ENCODE measurements around the gene PTDSS2.

Gene PTDSS2

GRCh38 chr11:414318-414857 lies 35.7 kb upstream of the PTDSS2 start:
- Histone ChIP-seq H3K79me1 (replicated peaks; ENCODE audit: low read length, poor library complexity, severe bottlenecking) (no peaks in the 10 kb centered on the region), H3K4me1 (ENCODE audit: control insufficient read depth, insufficient read depth, low read depth, low read length) (peaks cover 61% of the 10 kb centered on the region), H3K27me3 (ENCODE audit: control insufficient read depth in 1 of 2, insufficient read depth in 1 of 2, low read length in 2 of 2) (peaks cover 0 to 44% of the 10 kb centered on the region in 2 experiments), H3K9me3 (ENCODE audit: control insufficient read depth, low read length) (no peaks in the 10 kb centered on the region), H2BK12ac (ENCODE audit: low read length in 2 of 2) (peak overlapping the region; percentile 20 to 93), H2BK5ac (ENCODE audit: low read depth, low read length, poor library complexity, severe bottlenecking) (no peak overlapping the region), H2AK5ac (ENCODE audit: low read length, severe bottlenecking) (no peak overlapping the region), H3K27ac (ENCODE audit: low read length, poor library complexity, severe bottlenecking) (no peak overlapping the region), H3K9ac (ENCODE audit: low read length) (no peak overlapping the region), H3K4me3 (ENCODE audit: insufficient read depth in 1 of 2, low read depth in 1 of 2, low read length in 2 of 2) (no peak overlapping the region), H4K91ac (ENCODE audit: low read length) (peak overlapping the region; percentile 94), H2BK120ac (ENCODE audit: low read depth, low read length) (no peak overlapping the region), H3K36me3 (ENCODE audit: control insufficient read depth in 1 of 2, insufficient read depth in 2 of 2, low read depth in 1 of 2, low read length in 2 of 2) (no peaks in the 10 kb centered on the region), H2AFZ (ENCODE audit: low read depth, low read length) (no peak overlapping the region), H4K8ac (ENCODE audit: low read length) (peak overlapping the region; percentile 85), H3K23ac (ENCODE audit: low read length in 2 of 2) (no peak overlapping the region), H3K18ac (ENCODE audit: low read depth in 1 of 2, low read length in 2 of 2) (peak overlapping the region; percentile 56 to 92), H3K4ac (ENCODE audit: low read depth in 1 of 2, low read length in 2 of 2) (peak overlapping the region in 1 of 2 experiments; percentile 47), H3K14ac (ENCODE audit: low read length in 2 of 2) (peak overlapping the region in 1 of 2 experiments; percentile 93), H3K4me2 (ENCODE audit: low read length, poor library complexity, severe bottlenecking) (no peak overlapping the region), H2BK15ac (ENCODE audit: low read depth, poor library complexity, severe bottlenecking) (peak overlapping the region; percentile 71)
- no peak for DNase-seq
- 77% methylated on average over 9 of the region's 9 CpGs for WGBS

GRCh38 chr11:415640-416041 lies 34.4 kb upstream of the PTDSS2 start:
- Histone ChIP-seq H3K14ac (ENCODE audit: low read length in 2 of 2) (peak overlapping the region in 1 of 2 experiments; percentile 90), H3K79me1 (replicated peaks; ENCODE audit: low read length, poor library complexity, severe bottlenecking) (no peaks in the 10 kb centered on the region), H3K4me1 (ENCODE audit: control insufficient read depth, insufficient read depth, low read depth, low read length) (peaks cover 49% of the 10 kb centered on the region), H3K27me3 (ENCODE audit: control insufficient read depth in 1 of 2, insufficient read depth in 1 of 2, low read length in 2 of 2) (peaks cover 0 to 52% of the 10 kb centered on the region in 2 experiments), H3K23ac (ENCODE audit: low read length in 2 of 2) (no peak overlapping the region), H2AFZ (ENCODE audit: low read depth, low read length) (no peak overlapping the region), H4K8ac (ENCODE audit: low read length) (peak overlapping the region; percentile 50), H3K4me2 (ENCODE audit: low read length, poor library complexity, severe bottlenecking) (no peak overlapping the region), H2BK5ac (ENCODE audit: low read depth, low read length, poor library complexity, severe bottlenecking) (no peak overlapping the region), H2BK12ac (ENCODE audit: low read length in 2 of 2) (peak overlapping the region; percentile 81 to 89), H3K18ac (ENCODE audit: low read depth in 1 of 2, low read length in 2 of 2) (peak overlapping the region; percentile 79 to 88), H3K27ac (ENCODE audit: low read length, poor library complexity, severe bottlenecking) (no peak overlapping the region), H3K4me3 (ENCODE audit: insufficient read depth in 1 of 2, low read depth in 1 of 2, low read length in 2 of 2) (no peak overlapping the region), H3K36me3 (ENCODE audit: control insufficient read depth in 1 of 2, insufficient read depth in 2 of 2, low read depth in 1 of 2, low read length in 2 of 2) (peaks cover 0 to 2% of the 10 kb centered on the region in 2 experiments), H3K9me3 (ENCODE audit: control insufficient read depth, low read length) (no peaks in the 10 kb centered on the region), H4K91ac (ENCODE audit: low read length) (peak overlapping the region; percentile 89), H2BK120ac (ENCODE audit: low read depth, low read length) (peak overlapping the region; percentile 71), H2AK5ac (ENCODE audit: low read length, severe bottlenecking) (peak overlapping the region; percentile 6), H3K4ac (ENCODE audit: low read depth in 1 of 2, low read length in 2 of 2) (peak overlapping the region; percentile 0 to 42), H2BK15ac (ENCODE audit: low read depth, poor library complexity, severe bottlenecking) (peak overlapping the region; percentile 86), H3K9ac (ENCODE audit: low read length) (no peak overlapping the region)
- 88% methylated on average over 5 of the region's 5 CpGs for WGBS
- DNase-seq = no peak

GRCh38 chr11:416051-416756 lies 33.9 kb upstream of the PTDSS2 start:
- 29% methylated on average over 45 of the region's 45 CpGs for WGBS
- Histone ChIP-seq H2BK120ac (ENCODE audit: low read depth, low read length) (peak overlapping the region; percentile 83), H2BK12ac (ENCODE audit: low read length in 2 of 2) (peak overlapping the region; percentile 81 to 89)

More at GRCh38 chr11:416051-416756, 33.9 kb upstream of the PTDSS2 start:
- Histone ChIP-seq H2BK5ac (ENCODE audit: low read depth, low read length, poor library complexity, severe bottlenecking) (no peak overlapping the region), H2AFZ (ENCODE audit: low read depth, low read length) (peak overlapping the region; percentile 56), H3K27me3 (ENCODE audit: control insufficient read depth in 1 of 2, insufficient read depth in 1 of 2, low read length in 2 of 2) (peaks cover 0 to 52% of the 10 kb centered on the region in 2 experiments), H3K4me1 (ENCODE audit: control insufficient read depth, insufficient read depth, low read depth, low read length) (peaks cover 49% of the 10 kb centered on the region), H3K9ac (ENCODE audit: low read length) (no peak overlapping the region), H3K18ac (ENCODE audit: low read depth in 1 of 2, low read length in 2 of 2) (peak overlapping the region; percentile 88 to 98), H3K14ac (ENCODE audit: low read length in 2 of 2) (peak overlapping the region in 1 of 2 experiments; percentile 85), H2BK15ac (ENCODE audit: low read depth, poor library complexity, severe bottlenecking) (peak overlapping the region; percentile 89), H2AK5ac (ENCODE audit: low read length, severe bottlenecking) (peak overlapping the region; percentile 6), H3K23ac (ENCODE audit: low read length in 2 of 2) (no peak overlapping the region), H3K4me2 (ENCODE audit: low read length, poor library complexity, severe bottlenecking) (peak overlapping the region; percentile 95), H3K4me3 (ENCODE audit: insufficient read depth in 1 of 2, low read depth in 1 of 2, low read length in 2 of 2) (peak overlapping the region; percentile 54 to 59), H4K8ac (ENCODE audit: low read length) (peak overlapping the region; percentile 96), H4K91ac (ENCODE audit: low read length) (peak overlapping the region; percentile 89), H3K4ac (ENCODE audit: low read depth in 1 of 2, low read length in 2 of 2) (peak overlapping the region; percentile 42 to 81), H3K27ac (ENCODE audit: low read length, poor library complexity, severe bottlenecking) (no peak overlapping the region), H3K36me3 (ENCODE audit: control insufficient read depth in 1 of 2, insufficient read depth in 2 of 2, low read depth in 1 of 2, low read length in 2 of 2) (peaks cover 0 to 2% of the 10 kb centered on the region in 2 experiments), H3K79me1 (replicated peaks; ENCODE audit: low read length, poor library complexity, severe bottlenecking) (no peaks in the 10 kb centered on the region), H3K9me3 (ENCODE audit: control insufficient read depth, low read length) (no peaks in the 10 kb centered on the region)
- DNase-seq = no peak
